DMS153 (cell line): ENCODE data around the gene PFDN1.

ENCODE experiments used
- DNase-seq: peaks from one replicate; lab custom pipeline; 2025; lab: John Stamatoyannopoulos, UW

Gene PFDN1

GRCh38 chr5:140239461-140239860 is 63.4 kb downstream of the PFDN1 start:
- DNase-seq = no peak

DNA sequence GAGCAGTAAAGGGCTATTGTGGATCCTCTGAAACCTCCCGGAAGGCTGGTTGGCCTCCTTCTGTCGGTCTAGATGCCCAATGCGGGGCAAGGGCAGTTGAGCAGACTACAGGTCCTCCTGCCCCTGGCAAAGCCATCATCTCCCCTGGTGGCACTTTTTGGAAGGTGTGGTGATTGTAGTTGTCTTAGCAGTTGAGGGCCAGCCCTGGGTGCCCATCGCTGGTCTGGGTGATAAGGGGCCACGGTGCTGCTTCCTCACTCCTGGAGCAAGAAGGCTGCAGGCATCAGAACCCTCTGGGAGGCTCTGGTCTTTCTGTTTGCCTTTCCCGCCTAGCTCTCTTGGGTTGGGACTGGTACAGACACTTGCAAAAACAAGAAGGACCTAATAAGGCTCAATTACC is 64.1 kb downstream of the PFDN1 start:
- DNase-seq = no peak

DNA sequence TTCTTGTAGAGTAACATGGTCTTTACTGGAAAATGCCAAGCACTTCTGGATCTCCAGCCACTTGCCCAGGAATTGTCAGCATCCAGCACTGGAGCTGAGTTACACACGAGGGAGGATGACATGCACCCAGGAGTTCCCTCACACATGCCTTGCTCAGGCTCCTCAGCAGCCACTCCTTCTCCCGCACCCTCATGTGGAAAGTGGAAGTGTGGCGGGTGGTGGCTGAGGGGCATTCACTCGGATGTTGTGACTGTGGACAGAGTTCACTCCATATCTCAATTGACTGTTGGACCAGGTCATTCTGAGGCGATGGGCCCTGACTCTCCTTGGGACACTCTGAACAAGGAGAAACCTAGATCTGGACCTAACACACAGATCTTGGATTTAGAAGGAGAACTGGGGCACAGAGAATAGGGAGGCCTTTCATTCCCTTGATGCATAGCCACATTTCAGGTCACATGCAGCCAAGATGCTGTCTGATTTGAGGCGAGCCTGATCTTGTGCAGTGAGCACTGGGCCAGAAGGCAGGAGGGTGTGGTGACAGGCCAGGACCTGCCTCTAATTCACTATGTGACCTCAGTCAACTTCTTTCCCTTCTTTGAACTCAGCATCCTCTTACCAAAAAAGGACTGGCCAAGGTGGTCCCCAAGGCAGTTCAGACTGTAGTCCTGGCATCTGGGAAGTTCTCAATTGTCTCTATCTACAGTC is 65.9 kb downstream of the PFDN1 start:
- DNase-seq = no peak

- no peak for DNase-seq
These were observed 66.9 kb downstream of the PFDN1 start for GRCh38 chr5:140235791-140236551.

GRCh38 chr5:140234377-140234989 is 68.4 kb downstream of the PFDN1 start:
- no peak for DNase-seq

GRCh38 chr5:140232731-140233130 is 70.2 kb downstream of the PFDN1 start:
- DNase-seq = no peak

DNA sequence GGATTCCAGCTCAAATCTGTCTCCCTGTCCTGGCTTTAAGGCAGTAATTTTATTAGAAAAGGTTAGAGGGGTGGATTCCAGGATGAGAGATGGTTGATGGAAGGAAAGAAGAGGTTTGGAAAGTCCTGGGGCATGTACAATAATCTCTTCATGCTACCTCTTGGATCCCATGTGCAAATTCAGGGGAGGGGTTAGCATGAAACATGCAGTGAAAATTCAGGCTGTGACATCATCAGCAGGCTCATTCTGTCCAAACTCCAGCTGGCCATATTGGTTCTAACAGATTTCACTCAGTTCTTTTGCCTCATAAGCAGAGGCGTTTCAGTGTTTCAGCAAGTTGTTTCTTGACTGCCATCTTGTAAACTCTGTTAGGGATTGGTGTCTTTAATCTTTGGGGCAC is 72.5 kb downstream of the PFDN1 start:
- DNase-seq = no peak

DNA sequence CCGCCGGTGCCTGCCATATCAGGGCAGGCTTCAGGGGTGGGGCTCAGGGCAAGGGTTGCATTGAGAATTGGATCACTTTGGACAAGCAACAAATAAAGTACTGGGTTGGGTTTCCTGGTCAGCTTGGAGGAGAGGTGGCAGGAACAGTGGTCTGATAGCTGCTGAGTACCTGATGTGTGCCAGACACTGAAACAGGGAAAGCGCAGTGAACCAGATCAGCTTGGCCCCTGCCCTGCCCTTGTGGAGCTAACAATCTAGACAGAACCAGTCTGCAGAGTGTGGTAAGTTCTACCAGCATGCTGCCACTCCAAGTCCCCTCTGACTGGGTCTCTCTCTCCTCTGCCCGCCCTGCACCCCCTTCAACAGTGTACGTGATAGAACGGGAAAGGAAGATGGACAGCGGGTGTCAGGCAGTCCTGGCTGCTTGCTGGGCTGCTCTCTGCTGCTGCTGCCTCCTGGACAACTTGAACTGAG is 74.5 kb downstream of the PFDN1 start:
- no peak for DNase-seq

- no peak for DNase-seq
These were observed 75.9 kb downstream of the PFDN1 start for GRCh38 chr5:140227046-140227445.

DNA sequence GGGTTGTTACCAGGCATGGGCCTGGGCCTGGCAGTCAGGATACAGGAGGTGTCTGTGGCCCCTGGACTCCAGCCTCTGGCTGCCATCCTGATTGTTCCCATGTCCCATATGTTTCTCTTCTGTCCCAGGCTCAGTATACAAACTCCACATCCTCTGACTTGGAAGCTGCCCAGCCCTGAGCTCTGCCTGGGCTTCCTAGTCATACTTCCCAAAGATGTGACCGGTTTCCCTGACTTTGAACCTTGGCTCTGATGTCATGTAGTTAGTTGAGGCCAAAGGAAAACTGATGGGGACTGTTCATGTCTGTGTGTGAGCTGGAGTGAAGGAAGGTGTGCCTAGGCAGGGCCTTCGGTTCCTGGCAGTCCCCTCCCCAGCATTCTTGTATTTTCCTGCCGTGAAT is 77.5 kb downstream of the PFDN1 start:
- no peak for DNase-seq

- DNase-seq = no peak
These were observed 78.2 kb downstream of the PFDN1 start for GRCh38 chr5:140224658-140225057.

DNA sequence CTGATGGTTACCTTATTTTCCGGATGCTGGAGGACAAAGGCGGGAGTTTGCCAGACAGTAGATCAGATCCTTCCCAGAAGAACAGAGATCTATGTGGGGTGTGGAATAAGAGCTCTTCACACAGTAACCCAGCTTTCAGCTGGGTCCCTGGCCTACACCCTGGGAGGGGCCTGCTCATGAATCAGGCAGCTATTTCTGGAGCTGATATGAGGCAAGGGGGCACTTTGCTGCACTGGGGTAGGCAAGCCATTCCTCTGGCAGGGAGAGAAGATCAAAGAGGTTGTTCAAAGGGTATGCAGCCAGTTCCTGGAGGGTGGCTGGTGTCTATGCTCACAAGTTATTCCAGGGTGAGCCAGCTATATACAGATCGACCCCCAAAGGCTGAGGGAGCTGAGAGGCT is 79.3 kb downstream of the PFDN1 start:
- no peak for DNase-seq

DNA sequence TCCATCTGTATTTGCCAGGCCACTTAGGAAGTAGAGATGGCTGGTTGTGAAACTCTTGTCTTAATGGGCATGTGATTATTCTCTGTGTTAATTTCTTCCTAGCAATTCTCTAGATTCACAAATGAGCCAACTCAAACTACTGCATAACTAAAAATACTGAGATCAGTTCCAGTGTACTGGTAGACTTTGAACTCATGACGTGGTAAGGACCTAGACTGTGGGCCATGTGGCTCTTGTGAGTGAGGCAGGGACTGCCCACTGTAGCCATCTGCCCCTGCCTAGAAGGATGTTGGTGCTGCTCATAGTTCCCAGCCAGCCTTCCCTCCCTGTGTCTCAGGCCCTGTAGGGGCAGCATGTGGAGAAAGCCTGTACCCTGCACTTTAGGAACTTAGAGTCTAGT is 80.5 kb downstream of the PFDN1 start:
- no peak for DNase-seq

DNA sequence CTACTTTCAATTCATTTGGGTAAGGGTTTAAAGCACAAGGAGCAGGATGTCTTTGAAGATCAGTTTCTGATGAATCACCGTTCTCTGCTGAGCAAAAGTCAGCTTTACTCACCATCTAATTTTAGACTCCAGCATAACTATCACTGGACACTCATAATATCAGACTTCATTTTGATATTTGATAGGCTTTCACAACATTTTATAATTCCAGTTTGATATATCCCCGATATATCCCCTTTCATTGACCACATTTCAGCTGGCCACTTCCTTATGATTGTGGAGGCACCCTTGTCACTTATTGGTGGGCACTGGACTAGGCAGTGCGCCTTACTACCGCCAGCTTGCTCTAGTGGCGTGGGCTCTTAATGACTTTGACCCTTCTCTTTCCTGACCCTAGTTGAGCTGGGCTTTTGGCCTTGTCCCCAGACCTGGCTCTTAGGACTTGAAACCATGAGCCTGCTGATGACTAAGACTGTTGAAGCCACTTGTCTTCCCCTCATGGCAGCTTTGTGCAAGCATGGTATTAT is 81.1 kb downstream of the PFDN1 start:
- DNase-seq = no peak

GRCh38 chr5:140220698-140221064 is 82.2 kb downstream of the PFDN1 start:
- no peak for DNase-seq

DNA sequence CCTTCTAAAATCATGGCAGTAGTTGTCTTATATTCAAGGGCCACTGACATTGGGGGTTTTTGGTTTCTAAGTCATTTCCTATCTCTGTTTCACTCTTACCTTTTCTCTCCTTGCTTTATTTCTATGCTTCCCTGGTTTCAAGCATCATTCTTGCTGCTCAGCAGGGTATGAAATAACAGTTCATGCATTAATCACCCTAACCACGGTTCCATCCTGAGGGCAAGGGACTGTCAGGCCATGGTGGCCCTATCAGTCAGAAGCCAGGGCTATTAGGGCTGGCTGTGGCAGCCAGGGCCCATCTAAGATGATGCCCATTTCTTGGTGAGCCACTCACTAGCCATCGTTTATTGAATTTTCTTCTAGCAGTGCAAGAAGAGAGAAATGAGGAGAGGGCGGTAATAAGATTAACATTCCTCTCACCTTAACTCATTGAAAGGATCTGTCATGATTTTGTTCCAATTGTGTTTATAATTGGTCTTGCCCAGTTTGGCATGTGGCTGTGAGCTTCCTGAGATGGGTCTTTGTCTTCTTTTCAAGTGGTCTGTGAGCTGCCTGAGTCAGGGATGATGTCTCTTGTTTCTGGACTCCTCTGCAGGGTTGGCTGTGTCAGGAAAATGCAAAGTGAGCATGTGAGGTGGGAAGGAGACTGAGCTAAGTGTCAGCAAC is 82.7 kb downstream of the PFDN1 start:
- DNase-seq = no peak

GRCh38 chr5:140219068-140219991 is 83.6 kb downstream of the PFDN1 start:
- DNase-seq = no peak

DNA sequence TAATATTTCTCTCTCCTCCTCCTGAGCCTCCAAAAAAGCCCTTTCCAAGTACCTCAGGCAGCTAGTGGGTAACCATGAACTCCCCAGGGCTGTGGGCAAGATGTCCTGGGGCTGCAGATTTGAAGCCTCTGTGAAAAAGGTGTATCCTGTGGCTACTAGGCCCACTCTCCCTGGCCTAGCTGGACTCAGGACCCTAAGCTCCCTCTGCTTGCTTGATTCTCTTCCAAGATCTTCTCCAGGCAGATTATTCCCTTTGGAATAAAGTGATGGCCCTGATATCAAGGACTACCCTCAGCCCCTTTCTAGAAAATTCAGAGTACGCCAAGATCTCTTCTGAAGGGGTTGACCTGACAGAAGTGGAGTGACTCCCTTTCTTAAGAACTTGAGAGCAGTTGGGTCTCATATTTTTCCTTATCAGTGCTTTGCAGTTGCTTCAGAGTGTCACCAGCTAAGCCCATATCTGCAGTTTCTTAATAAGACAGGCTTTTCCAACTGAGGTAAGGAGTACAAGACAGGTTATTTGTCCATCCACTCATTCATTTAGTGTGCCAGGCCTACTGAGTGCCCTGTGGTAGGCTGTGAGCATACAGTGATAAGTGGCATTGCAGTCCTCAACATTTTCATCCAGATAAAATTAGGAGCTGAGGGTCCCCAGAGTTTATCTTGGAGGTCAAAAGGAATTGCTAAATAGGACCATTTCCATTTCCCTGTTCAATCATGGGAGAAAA is 85.4 kb downstream of the PFDN1 start:
- DNase-seq = no peak

DNA sequence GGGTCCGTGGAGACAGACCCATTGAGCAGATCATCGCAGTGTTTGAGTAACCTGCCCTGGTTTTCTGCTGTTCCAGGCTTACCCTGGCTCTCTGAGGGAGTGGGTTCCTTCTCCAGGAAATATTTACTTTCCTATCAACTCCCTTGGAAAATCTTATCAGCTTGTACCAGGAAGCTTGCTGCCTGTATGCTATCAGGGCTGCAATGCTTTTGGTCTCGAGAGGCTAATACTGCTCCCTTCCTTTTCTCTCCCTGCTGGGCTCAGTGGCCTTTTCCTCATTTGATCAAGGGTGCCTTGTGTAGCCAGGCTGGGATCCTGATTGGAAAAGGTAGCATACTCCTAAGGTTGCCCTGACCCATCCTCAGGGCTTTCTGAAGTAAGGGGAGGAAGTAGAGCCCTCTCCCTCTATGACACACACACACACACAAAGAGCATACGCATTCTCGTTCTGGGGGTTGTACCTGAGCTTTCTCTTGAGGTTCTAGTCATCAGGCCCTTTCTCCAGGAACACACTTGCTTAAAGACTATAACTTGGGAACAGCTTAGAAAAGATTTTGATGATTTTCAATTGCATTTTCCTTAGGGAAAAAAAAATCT is 86.3 kb downstream of the PFDN1 start:
- no peak for DNase-seq

DNA sequence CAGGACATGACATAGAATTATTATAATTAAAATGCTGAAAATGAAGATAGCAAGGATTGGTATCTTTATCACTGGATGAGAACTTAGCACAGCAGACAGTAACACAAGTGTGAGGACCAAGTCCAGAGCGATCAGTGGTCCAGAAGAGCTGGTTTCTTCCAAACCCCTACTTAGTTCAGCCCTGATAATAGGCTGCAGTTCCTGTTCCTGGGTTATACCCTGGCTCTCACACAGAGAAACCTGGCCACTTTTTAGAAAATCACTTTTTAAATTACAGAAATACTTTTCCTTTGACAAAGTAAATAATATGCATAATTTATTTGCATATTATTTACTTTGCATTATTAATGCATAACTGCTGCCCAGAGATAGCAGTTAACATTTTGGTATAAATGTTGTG is 87.6 kb downstream of the PFDN1 start:
- no peak for DNase-seq
